Duodenal mucosa (tissue), 2 donors: ENCODE results near the gene SNAP29.

Source experiments
- H3K27ac ChIP-seq: one replicate; pipeline ENCODE4 v1.7.0; 2013; ENCODE audit warnings: low read depth, low read length
- H3K27me3 ChIP-seq, 2 donors: one replicate each; pipeline ENCODE4 v1.7.0; 2013; ENCODE audit warnings: low read length in 2 of 2, control low read depth in 1 of 2; ENCODE audit not compliant: insufficient read depth in 2 of 2, control insufficient read depth in 1 of 2
- H3K36me3 ChIP-seq, 2 donors: one replicate each; pipeline ENCODE4 v1.7.0; 2013; ENCODE audit warnings: low read length in 2 of 2, control low read depth in 1 of 2; ENCODE audit not compliant: insufficient read depth in 2 of 2, control insufficient read depth in 1 of 2
- H3K4me1 ChIP-seq, 2 donors: one replicate each; pipeline ENCODE4 v1.7.0; 2013; ENCODE audit warnings: low read length in 2 of 2, control low read depth in 1 of 2; ENCODE audit not compliant: insufficient read depth in 2 of 2, control insufficient read depth in 1 of 2
- H3K4me3 ChIP-seq, 2 donors: one replicate each; pipeline ENCODE4 v1.7.0; 2013; ENCODE audit warnings: low read length in 2 of 2, low read depth in 1 of 2
- H3K9ac ChIP-seq, 2 donors: one replicate each; pipeline ENCODE4 v1.7.0; 2013; ENCODE audit warnings: low read length in 2 of 2, low read depth in 1 of 2
- H3K9me3 ChIP-seq, 2 donors: one replicate each; pipeline ENCODE4 v1.7.0; 2013; ENCODE audit warnings: low read length in 2 of 2, control low read depth in 1 of 2; ENCODE audit not compliant: control insufficient read depth in 1 of 2

SNAP29 gene

GRCh38 chr22:20881869-20882815, 23.3 kb downstream of the SNAP29 start:
- peaks cover 17 to 35% of the 10 kb centered on the region in 2 donors for H3K36me3 ChIP-seq
- H3K27me3 ChIP-seq, result no peaks in the 10 kb centered on the region
- H3K4me3 ChIP-seq, result no peak overlapping the region
- H3K9me3 ChIP-seq, result no peaks in the 10 kb centered on the region
- peaks cover 7 to 23% of the 10 kb centered on the region in 2 donors for H3K4me1 ChIP-seq
- H3K27ac ChIP-seq, result no peak overlapping the region
- H3K9ac ChIP-seq, result no peak overlapping the region

GRCh38 chr22:20882855-20883254, 24.0 kb downstream of the SNAP29 start:
- Histone ChIP-seq H3K27me3 (no peaks in the 10 kb centered on the region), H3K27ac (no peak overlapping the region), H3K36me3 (peaks cover 22 to 42% of the 10 kb centered on the region in 2 donors), H3K9me3 (no peaks in the 10 kb centered on the region), H3K4me3 (no peak overlapping the region), H3K9ac (no peak overlapping the region), H3K4me1 (peaks cover 7 to 23% of the 10 kb centered on the region in 2 donors)

- peak overlapping the region in 1 of 2 donors; percentile 12 for H3K9ac ChIP-seq
- no peak overlapping the region for H3K27ac ChIP-seq
- H3K27me3 ChIP-seq, result no peaks in the 10 kb centered on the region
- peaks cover 11 to 23% of the 10 kb centered on the region in 2 donors for H3K4me1 ChIP-seq
- H3K4me3 ChIP-seq, result no peak overlapping the region
- H3K9me3 ChIP-seq, result no peaks in the 10 kb centered on the region
- H3K36me3 ChIP-seq, result peaks cover 31 to 58% of the 10 kb centered on the region in 2 donors
These were observed 25.6 kb downstream of the SNAP29 start for GRCh38 chr22:20884454-20884853.

- no peaks in the 10 kb centered on the region for H3K9me3 ChIP-seq
- no peak overlapping the region for H3K27ac ChIP-seq
- peaks cover 11 to 23% of the 10 kb centered on the region in 2 donors for H3K4me1 ChIP-seq
- H3K27me3 ChIP-seq, result no peaks in the 10 kb centered on the region
- H3K4me3 ChIP-seq, result peak overlapping the region in 1 of 2 donors; percentile 41
- H3K9ac ChIP-seq, result peak overlapping the region; percentile 28 to 67
- H3K36me3 ChIP-seq, result peaks cover 31 to 64% of the 10 kb centered on the region in 2 donors
These were observed 26.3 kb downstream of the SNAP29 start for GRCh38 chr22:20885017-20885556.

DNA sequence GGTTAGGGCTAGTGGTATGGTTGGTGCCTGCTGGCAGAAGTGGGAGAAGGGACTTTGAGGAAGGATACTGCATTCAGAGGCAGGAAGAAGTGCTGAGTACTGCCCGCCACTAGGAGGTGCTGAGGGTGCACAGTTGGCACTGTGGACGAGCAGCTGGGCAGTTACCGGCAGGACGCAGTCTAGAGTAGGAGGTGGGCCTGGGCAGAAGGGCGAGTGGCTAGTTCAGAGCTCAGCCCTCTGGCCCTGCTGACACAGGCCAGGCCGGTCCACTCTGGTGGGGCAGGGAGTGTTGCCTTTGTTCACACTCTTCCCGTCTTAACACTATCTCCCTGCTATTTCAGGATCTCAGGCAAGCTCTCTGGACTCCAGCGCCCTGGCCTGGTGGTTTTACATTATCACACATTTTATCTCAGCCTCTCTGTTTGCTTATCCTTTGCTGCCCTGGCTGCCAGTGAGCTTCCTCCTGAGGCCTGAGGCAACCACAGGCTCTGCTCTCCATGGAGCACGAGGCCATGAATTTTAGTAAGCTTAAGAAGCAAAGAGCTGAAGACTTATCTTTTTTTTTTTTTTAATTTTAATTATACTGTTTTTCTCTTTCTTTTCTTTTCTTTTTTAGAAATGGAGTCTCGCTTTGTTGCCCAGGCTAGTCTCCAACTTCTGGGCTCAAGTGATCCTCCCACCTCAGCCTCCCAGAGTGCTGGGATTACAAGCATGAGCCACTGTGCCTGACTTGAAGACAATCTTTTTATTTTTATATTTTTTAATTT, 26.9 kb downstream of the SNAP29 start:
- peaks cover 31 to 62% of the 10 kb centered on the region in 2 donors for H3K36me3 ChIP-seq
- peak overlapping the region; percentile 34 to 39 for H3K4me3 ChIP-seq

GRCh38 chr22:20887375-20887774, 28.6 kb downstream of the SNAP29 start:
- H3K27ac ChIP-seq, result no peak overlapping the region
- H3K9ac ChIP-seq, result no peak overlapping the region
- H3K4me1 ChIP-seq, result peaks cover 11 to 23% of the 10 kb centered on the region in 2 donors
- peaks cover 22 to 49% of the 10 kb centered on the region in 2 donors for H3K36me3 ChIP-seq
- no peaks in the 10 kb centered on the region for H3K27me3 ChIP-seq
- H3K4me3 ChIP-seq, result no peak overlapping the region
- no peaks in the 10 kb centered on the region for H3K9me3 ChIP-seq

More for the DNA sequence above, 26.9 kb downstream of the SNAP29 start:
- peak overlapping the region; percentile 60 for H3K27ac ChIP-seq
- H3K27me3 ChIP-seq, result no peaks in the 10 kb centered on the region
- peaks cover 11 to 23% of the 10 kb centered on the region in 2 donors for H3K4me1 ChIP-seq
- no peaks in the 10 kb centered on the region for H3K9me3 ChIP-seq
- H3K9ac ChIP-seq, result peak overlapping the region; percentile 28 to 67

DNA sequence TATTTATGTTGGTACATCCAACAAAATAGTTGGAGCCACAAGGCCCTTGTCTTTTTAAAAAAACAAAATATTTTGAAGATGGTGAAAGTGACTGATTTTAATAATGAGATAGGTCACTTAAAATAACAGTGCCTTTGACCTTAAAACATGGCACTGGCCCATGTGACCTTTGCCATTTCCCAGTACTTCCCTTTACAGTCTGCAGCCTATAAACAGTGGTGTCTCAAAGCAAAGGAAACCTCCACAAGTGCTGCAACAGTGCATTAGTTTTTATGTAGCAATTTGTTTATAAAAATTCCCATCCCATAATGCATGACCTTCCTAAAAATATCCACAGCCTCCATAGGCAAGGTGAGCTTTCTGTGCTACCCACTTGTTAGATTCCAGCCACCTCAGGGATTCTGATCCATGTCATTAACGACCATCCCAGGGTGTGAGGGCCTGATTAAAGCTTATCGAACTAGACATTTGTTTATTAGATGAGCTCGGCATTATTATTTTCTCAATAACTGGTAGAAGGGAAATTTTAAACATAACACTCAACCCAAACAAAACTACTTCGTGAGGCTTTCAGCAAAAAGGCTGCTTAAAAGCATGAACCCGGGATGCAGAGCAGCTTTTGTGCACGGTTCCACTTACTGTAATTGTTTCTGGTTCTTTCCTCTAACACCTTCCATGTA, 30.4 kb downstream of the SNAP29 start:
- no peak overlapping the region for H3K4me3 ChIP-seq
- peaks cover 13 to 36% of the 10 kb centered on the region in 2 donors for H3K36me3 ChIP-seq
- H3K4me1 ChIP-seq, result peaks cover 11 to 16% of the 10 kb centered on the region in 2 donors
- H3K27me3 ChIP-seq, result no peaks in the 10 kb centered on the region
- H3K9me3 ChIP-seq, result no peaks in the 10 kb centered on the region
- H3K9ac ChIP-seq, result no peak overlapping the region
- no peak overlapping the region for H3K27ac ChIP-seq

DNA sequence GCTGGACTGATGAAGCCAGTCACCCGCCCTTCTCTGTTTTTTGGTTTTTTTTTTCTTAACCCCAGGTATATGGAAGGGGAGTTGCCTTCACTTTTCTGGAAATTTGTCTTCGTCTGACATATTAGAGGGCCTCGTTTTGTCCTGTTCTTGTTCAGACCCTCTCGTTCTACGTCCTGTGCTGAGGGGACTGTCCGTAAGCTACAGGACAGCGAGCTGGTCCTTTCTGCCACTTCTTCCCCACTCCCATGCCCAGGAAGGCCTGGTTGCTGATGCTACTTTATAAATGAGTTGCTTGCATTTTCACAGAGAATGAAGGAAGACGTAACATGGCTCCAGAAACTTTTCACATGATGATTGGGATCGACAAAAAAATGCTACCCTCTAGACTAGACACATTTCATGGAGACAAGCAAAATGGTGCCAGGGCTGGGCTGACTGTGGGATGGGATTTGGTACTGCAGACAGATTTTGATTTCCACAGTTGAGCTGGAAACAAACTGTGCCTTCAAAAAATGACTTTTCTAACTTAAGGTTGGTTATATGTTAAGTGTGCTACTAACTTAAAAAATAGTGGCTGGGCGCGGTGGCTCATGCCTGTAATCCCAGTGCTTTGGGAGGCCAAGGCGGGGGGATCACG, 31.2 kb downstream of the SNAP29 start:
- Histone ChIP-seq H3K9me3 (no peaks in the 10 kb centered on the region), H3K27ac (no peak overlapping the region), H3K36me3 (peaks cover 13 to 32% of the 10 kb centered on the region in 2 donors)

GRCh38 chr22:20890975-20891374, 32.2 kb downstream of the SNAP29 start:
- no peak overlapping the region for H3K9ac ChIP-seq
- H3K4me1 ChIP-seq, result peaks cover 0 to 4% of the 10 kb centered on the region in 2 donors
- no peaks in the 10 kb centered on the region for H3K9me3 ChIP-seq
- peaks cover 13 to 32% of the 10 kb centered on the region in 2 donors for H3K36me3 ChIP-seq
- no peak overlapping the region for H3K27ac ChIP-seq
- no peaks in the 10 kb centered on the region for H3K27me3 ChIP-seq
- H3K4me3 ChIP-seq, result no peak overlapping the region

More for the DNA sequence above, 31.2 kb downstream of the SNAP29 start:
- Histone ChIP-seq H3K4me1 (peaks cover 8% of the 10 kb centered on the region in 2 donors), H3K27me3 (no peaks in the 10 kb centered on the region), H3K9ac (no peak overlapping the region), H3K4me3 (no peak overlapping the region)
